IMR-90 (cell line): ENCODE data around the gene MYH16. TPM values are rescaled to one million over a fixed set of nuclear protein-coding genes. Genes with fewer than 3 reads are reported as not detected.

Source experiments
- ATAC-seq: fragments of 200-7000 bp; cut with Tn5 transposase; 2 replicates; pipeline ENCODE4 v1.9.1; 2020; ENCODE audit warnings: low read depth, mild to moderate bottlenecking, moderate library complexity
- BruUV-seq: library from RNA; stranded (reverse); fragments of 400-500 nt; replicated peaks from 2 replicates; lab custom pipeline; 2021; lab: Mats Ljungman, UMichigan
- CTCF ChIA-PET: fragments of 300-600 bp; formaldehyde crosslinking; extraction: SDS; loops from one replicate; lab custom pipeline; 2021; ENCODE audit warnings: antibody characterized with exemption; lab: Yijun Ruan, JAX
- POLR2A ChIA-PET: fragments of 300-600 bp; sonication (Branson Sonifier 250); formaldehyde crosslinking; loops from one replicate; lab custom pipeline; 2022; ENCODE audit warnings: antibody characterized with exemption; ENCODE audit not compliant: unreplicated experiment; lab: Charles Lee
- DNase-seq: peaks from one replicate; pipeline ENCODE4 v3.0.0; 2013
- H2AFZ ChIP-seq: replicated peaks from 2 replicates; pipeline ENCODE3; 2013; ENCODE audit warnings: low read length, mild to moderate bottlenecking; ENCODE audit not compliant: poor library complexity
- H2AK5ac ChIP-seq: 2 replicates; pipeline ENCODE4 v1.6.1; 2013; ENCODE audit warnings: low read depth, low read length, inconsistent platforms
- H2AK9ac ChIP-seq: replicated peaks from 2 replicates; pipeline ENCODE3; 2013; ENCODE audit warnings: mild to moderate bottlenecking, low read depth, low read length, moderate library complexity; ENCODE audit not compliant: poor library complexity
- H2BK120ac ChIP-seq: 2 replicates; pipeline ENCODE4 v1.6.1; 2013; ENCODE audit warnings: low read depth, low read length, inconsistent platforms
- H2BK15ac ChIP-seq: 3 replicates; pipeline ENCODE4 v1.6.1; 2013; ENCODE audit warnings: low read depth, low read length, inconsistent platforms
- H2BK20ac ChIP-seq: 2 replicates; pipeline ENCODE4 v1.6.1; 2013; ENCODE audit warnings: low read depth, mild to moderate bottlenecking, inconsistent platforms, low read length, moderate library complexity
- H2BK5ac ChIP-seq: 2 replicates; pipeline ENCODE4 v1.6.1; 2013; ENCODE audit warnings: mild to moderate bottlenecking, low read depth, low read length, inconsistent platforms; ENCODE audit not compliant: poor library complexity, severe bottlenecking
- H3K14ac ChIP-seq: replicated peaks from 2 replicates; pipeline ENCODE4 v1.6.1; 2013; ENCODE audit warnings: low read depth, low read length, inconsistent platforms
- H3K18ac ChIP-seq: 2 replicates; pipeline ENCODE4 v1.6.1; 2013; ENCODE audit warnings: low read depth, low read length, control low read depth
- H3K23ac ChIP-seq: 2 replicates; pipeline ENCODE4 v1.6.1; 2013; ENCODE audit warnings: low read depth, low read length, inconsistent platforms
- H3K27ac ChIP-seq: 2 replicates; pipeline ENCODE4 v1.5.1; 2013; ENCODE audit warnings: mild to moderate bottlenecking, control low read depth, low read length; ENCODE audit not compliant: insufficient read depth
- H3K27me3 ChIP-seq: 2 replicates; pipeline ENCODE4 v1.6.1; 2013; ENCODE audit warnings: low read length; ENCODE audit not compliant: control insufficient read depth, insufficient read depth
- H3K36me3 ChIP-seq: 2 replicates; pipeline ENCODE4 v1.6.1; 2013; ENCODE audit warnings: low read length, mixed read lengths; ENCODE audit not compliant: control insufficient read depth, insufficient read depth
- H3K4ac ChIP-seq: 2 replicates; pipeline ENCODE4 v1.6.1; 2013; ENCODE audit warnings: low read depth, low read length, inconsistent platforms
- H3K4me1 ChIP-seq: 2 replicates; pipeline ENCODE4 v1.6.1; 2013; ENCODE audit warnings: low read length, mixed read lengths; ENCODE audit not compliant: control insufficient read depth, insufficient read depth
- H3K4me2 ChIP-seq: 2 replicates; pipeline ENCODE4 v1.6.1; 2013; ENCODE audit warnings: low read depth, mild to moderate bottlenecking, control low read depth, low read length, moderate library complexity
- H3K4me3 ChIP-seq: 2 replicates; pipeline ENCODE4 v1.5.1; 2013; ENCODE audit warnings: low read depth, mild to moderate bottlenecking, control low read depth, low read length, moderate library complexity; ENCODE audit not compliant: insufficient read depth
- H3K56ac ChIP-seq: 2 replicates; pipeline ENCODE4 v1.6.1; 2013; ENCODE audit warnings: low read length, inconsistent platforms; ENCODE audit not compliant: insufficient read depth; ENCODE audit errors: extremely low read depth
- H3K79me1 ChIP-seq, 2 experiments: 2 replicates each; pipeline ENCODE4 v1.6.1; 2013; ENCODE audit warnings: low read length in 2 of 2, inconsistent platforms in 1 of 2, low read depth in 1 of 2
- H3K9ac ChIP-seq: 2 replicates; pipeline ENCODE4 v1.6.1; 2013; ENCODE audit warnings: low read depth, low read length, control low read depth
- H3K9me1 ChIP-seq: 2 replicates; pipeline ENCODE4 v1.6.1; 2013; ENCODE audit warnings: low read length, inconsistent platforms; ENCODE audit not compliant: insufficient read depth
- H3K9me3 ChIP-seq: 2 replicates; pipeline ENCODE4 v1.6.1; 2013; ENCODE audit warnings: low read length; ENCODE audit not compliant: control insufficient read depth, insufficient read depth
- H4K20me1 ChIP-seq: 2 replicates; pipeline ENCODE4 v1.6.1; 2013; ENCODE audit warnings: low read length, inconsistent platforms; ENCODE audit not compliant: insufficient read depth
- H4K5ac ChIP-seq: 2 replicates; pipeline ENCODE4 v1.6.1; 2013; ENCODE audit warnings: mild to moderate bottlenecking, low read depth, low read length, control low read depth
- H4K8ac ChIP-seq, 2 experiments: 2 replicates each; pipeline ENCODE4 v1.6.1; 2013; ENCODE audit warnings: low read depth in 2 of 2, low read length in 2 of 2, control low read depth in 1 of 2, inconsistent platforms in 1 of 2
- H4K91ac ChIP-seq: 2 replicates; pipeline ENCODE4 v1.6.1; 2013; ENCODE audit warnings: low read depth, low read length, inconsistent platforms; ENCODE audit not compliant: insufficient read depth
- BHLHE40 ChIP-seq: fragments of 150-350 bp; IDR thresholded peaks from 2 replicates; pipeline ENCODE4 v1.6.1; 2016; ENCODE audit warnings: mild to moderate bottlenecking, low read depth, low read length
- CEBPB ChIP-seq: IDR thresholded peaks from 2 replicates; pipeline ENCODE4 v1.6.1; 2012; ENCODE audit warnings: low read depth, low read length, improper control_type of control experiment
- CTCF ChIP-seq: conservative IDR thresholded peaks from 2 replicates; pipeline ENCODE4 v1.5.1; 2012; ENCODE audit warnings: mild to moderate bottlenecking, low read depth, low read length, improper control_type of control experiment
- ELK1 ChIP-seq: fragments of 150-350 bp; IDR thresholded peaks from 2 replicates; pipeline ENCODE4 v1.6.1; 2016; ENCODE audit warnings: low read depth, mild to moderate bottlenecking, low read length, moderate library complexity, borderline replicate concordance
- FOS ChIP-seq: fragments of 150-350 bp; IDR thresholded peaks from 2 replicates; pipeline ENCODE4 v1.6.1; 2016; ENCODE audit warnings: low read depth, low read length
- MAFK ChIP-seq: IDR thresholded peaks from 2 replicates; pipeline ENCODE4 v1.6.1; 2012; ENCODE audit warnings: low read depth, low read length, improper control_type of control experiment
- MAZ ChIP-seq: IDR thresholded peaks from 2 replicates; pipeline ENCODE4 v1.6.1; 2012; ENCODE audit warnings: low read depth, mild to moderate bottlenecking, low read length, improper control_type of control experiment, moderate library complexity, borderline replicate concordance
- MXI1 ChIP-seq: IDR thresholded peaks from 2 replicates; pipeline ENCODE4 v1.6.1; 2012; ENCODE audit warnings: low read depth, mild to moderate bottlenecking, low read length, moderate library complexity, borderline replicate concordance
- NFE2L2 ChIP-seq: fragments of 150-350 bp; IDR thresholded peaks from 2 replicates; pipeline ENCODE4 v1.6.1; 2016; ENCODE audit warnings: low read depth, mild to moderate bottlenecking, low read length
- POLR2A ChIP-seq: IDR thresholded peaks from 2 replicates; pipeline ENCODE4 v1.6.1; 2012; ENCODE audit warnings: mild to moderate bottlenecking, low read depth, low read length
- RAD21 ChIP-seq: IDR thresholded peaks from 2 replicates; pipeline ENCODE4 v1.6.1; 2012; ENCODE audit warnings: low read length, improper control_type of control experiment
- RCOR1 ChIP-seq: IDR thresholded peaks from 2 replicates; pipeline ENCODE4 v1.6.1; 2012; ENCODE audit warnings: mild to moderate bottlenecking, low read length, improper control_type of control experiment; ENCODE audit not compliant: insufficient replicate concordance
- RFX5 ChIP-seq: IDR thresholded peaks from 2 replicates; pipeline ENCODE4 v1.8.0; 2012; ENCODE audit warnings: low read depth, mild to moderate bottlenecking, low read length, moderate library complexity
- SMC3 ChIP-seq: fragments of 150-350 bp; IDR thresholded peaks from 2 replicates; pipeline ENCODE4 v1.6.1; 2016; ENCODE audit warnings: low read depth, mild to moderate bottlenecking, antibody characterized with exemption, low read length, moderate library complexity
- WGBS, 2 experiments: methylation state at CpG; one replicate each; pipeline versions ENCODE4 v1.1.5 to v1.1.7; 2013; ENCODE audit warnings: missing lambda C conversion rate in 2 of 2; ENCODE audit not compliant: insufficient read length in 1 of 2; ENCODE audit errors: extremely low coverage in 2 of 2; 5-methylcytosine and 5-hydroxymethylcytosine counted together
- dilution Hi-C: fragments of 300-500 bp; cut with HindIII; formaldehyde crosslinking; loops from one replicate; pipeline ENCODE4 v1.14.3; 2018; ENCODE audit warnings: low sequenced_read_pairs; ENCODE audit not compliant: unreplicated experiment
- in situ Hi-C: fragments of 300-500 bp; cut with MboI; formaldehyde crosslinking; loops from 3 replicates; pipeline ENCODE4 v1.14.3; 2019; ENCODE audit warnings: low sequenced_read_pairs, inconsistent platforms, mixed read lengths
- intact Hi-C: fragments of 100-400 bp; cut with micrococcal nuclease; formaldehyde crosslinking; loops from 2 replicates; pipeline ENCODE4 v1.10.0; 2022
- polyA plus RNA-seq, 3 experiments: library from polyadenylated mRNA; depleted of rRNA; stranded (reverse); fragments of >200 nt; gene quantifications; 2 replicates each; pipeline ENCODE4 v1.2.3, GENCODE V29; 2012; ENCODE audit warnings: low replicate concordance in 1 of 3
- total RNA-seq: library from RNA; depleted of rRNA; stranded (reverse); fragments of >200 nt; gene quantifications from 2 replicates; pipeline ENCODE4 v1.2.3, GENCODE V29; 2012

MYH16 gene
- total and polyA plus RNA-seq, 2 of the 4 experiments (the other 2 are of a cell fraction), result 0.09 to 0.18 TPM

GRCh38 chr7:99290980-99291607, 18.5 kb downstream of the MYH16 start (continued):
- TF ChIP-seq FOS, result no peak

- no peak overlapping the region for H3K27ac ChIP-seq
- no peak overlapping the region for H2AFZ ChIP-seq
- no peak overlapping the region for H2BK120ac ChIP-seq
- no peaks in the 10 kb centered on the region for H3K9me3 ChIP-seq
- no peaks in the 10 kb centered on the region for H3K36me3 ChIP-seq
- no peaks in the 10 kb centered on the region for H3K27me3 ChIP-seq
- ATAC-seq, result no peak
- H2BK5ac ChIP-seq, result no peak overlapping the region
- in situ Hi-C loops (no loop called here), dilution Hi-C loops (no loop called here), intact Hi-C loops (no loop called here)
- H3K9me1 ChIP-seq, result 0 out of 2 replicates have a peak, but pooled peaks cover 4% of the 10 kb centered on the region
- no peak overlapping the region for H4K8ac ChIP-seq
- peaks cover 5% of the 10 kb centered on the region; the same call in 1 of the 2 replicates for H3K4me1 ChIP-seq
- no peak overlapping the region for H3K4me3 ChIP-seq
- no peak overlapping the region for H4K91ac ChIP-seq
- no peak overlapping the region for H3K23ac ChIP-seq
- CTCF ChIA-PET, result no interaction called here
- no peak overlapping the region for H3K4ac ChIP-seq
- 60% methylated on average over 1 of the region's 14 CpGs; no CpG with 5 or more reads in 1 of the 2 experiments for WGBS, 2 experiments
- DNase-seq, result no peak
- H3K9ac ChIP-seq, result no peak overlapping the region
- H3K18ac ChIP-seq, result no peak overlapping the region
- H2AK5ac ChIP-seq, result peak overlapping the region; percentile 73; the same call in 1 of the 2 replicates
- no peak overlapping the region for H2BK15ac ChIP-seq
- POLR2A ChIA-PET, result no interaction called here
- no TSS peak for BruUV-seq
- H3K79me1 ChIP-seq, result no peaks in the 10 kb centered on the region
- H2BK20ac ChIP-seq, result no peak overlapping the region
- no peak overlapping the region; the same call in 1 of the 2 replicates for H3K14ac ChIP-seq
- no peak overlapping the region for H2AK9ac ChIP-seq
- no peak overlapping the region for H3K56ac ChIP-seq
- no peak overlapping the region; the same call in 1 of the 2 replicates for H4K5ac ChIP-seq
- no peak overlapping the region for H3K4me2 ChIP-seq
- H4K20me1 ChIP-seq, result no peaks in the 10 kb centered on the region
- TF ChIP-seq BHLHE40 (no peak), POLR2A (no peak), CEBPB (no peak), CTCF (no peak), MAZ (no peak), FOS (no peak), MXI1 (no peak), ELK1 (no peak), NFE2L2 (no peak), RCOR1 (no peak), SMC3 (no peak), MAFK (no peak), RFX5 (no peak), RAD21 (no peak)
Measured at GRCh38 chr7:99292127-99292526, 19.5 kb downstream of the MYH16 start.
